Measurements from ENCODE around the gene PRSS50.

DNA sequence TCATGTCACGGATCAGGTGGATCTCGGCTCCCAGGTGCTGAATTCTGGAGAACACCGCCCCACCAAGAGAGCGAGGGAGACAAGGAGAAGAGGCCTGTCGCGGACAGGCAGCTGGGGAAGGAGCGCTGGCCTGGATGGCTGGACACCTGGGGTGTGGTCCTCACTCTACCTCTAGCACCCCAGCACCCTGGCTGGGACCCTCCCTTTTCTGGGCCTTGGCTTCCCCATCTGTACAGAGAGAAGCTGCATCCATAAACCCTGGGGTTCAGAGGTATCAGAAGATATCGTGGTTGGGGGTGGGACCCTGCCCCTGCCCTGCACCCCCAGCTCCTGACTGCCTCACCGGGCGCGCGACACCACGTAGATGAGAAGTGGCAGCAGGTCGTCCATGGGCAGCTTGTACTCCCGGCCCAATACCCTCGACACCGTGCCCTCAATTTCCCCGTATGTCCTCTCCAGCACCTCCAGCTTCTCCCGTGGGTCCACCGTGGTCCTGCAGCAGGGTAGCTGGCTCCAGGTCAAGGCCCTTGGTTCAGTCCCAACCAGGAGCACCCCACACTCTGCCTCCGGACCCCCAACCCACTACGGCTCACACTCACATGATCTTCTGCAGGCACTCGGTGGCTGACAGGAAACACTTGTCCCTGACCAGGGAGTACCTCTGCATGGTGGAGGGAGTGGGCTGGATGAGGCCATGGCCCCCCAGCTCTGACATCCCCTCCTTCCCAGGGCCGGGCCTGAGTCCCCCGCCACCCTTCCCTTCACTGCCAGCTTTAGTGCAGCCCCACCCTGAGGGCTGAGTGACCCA lies 45.9 kb downstream of the PRSS50 start:
- TF ChIP-seq POLR2A (IDR thresholded peaks at IDR 0.05) = no peak
- TF ChIP-seq, protein P1, sequence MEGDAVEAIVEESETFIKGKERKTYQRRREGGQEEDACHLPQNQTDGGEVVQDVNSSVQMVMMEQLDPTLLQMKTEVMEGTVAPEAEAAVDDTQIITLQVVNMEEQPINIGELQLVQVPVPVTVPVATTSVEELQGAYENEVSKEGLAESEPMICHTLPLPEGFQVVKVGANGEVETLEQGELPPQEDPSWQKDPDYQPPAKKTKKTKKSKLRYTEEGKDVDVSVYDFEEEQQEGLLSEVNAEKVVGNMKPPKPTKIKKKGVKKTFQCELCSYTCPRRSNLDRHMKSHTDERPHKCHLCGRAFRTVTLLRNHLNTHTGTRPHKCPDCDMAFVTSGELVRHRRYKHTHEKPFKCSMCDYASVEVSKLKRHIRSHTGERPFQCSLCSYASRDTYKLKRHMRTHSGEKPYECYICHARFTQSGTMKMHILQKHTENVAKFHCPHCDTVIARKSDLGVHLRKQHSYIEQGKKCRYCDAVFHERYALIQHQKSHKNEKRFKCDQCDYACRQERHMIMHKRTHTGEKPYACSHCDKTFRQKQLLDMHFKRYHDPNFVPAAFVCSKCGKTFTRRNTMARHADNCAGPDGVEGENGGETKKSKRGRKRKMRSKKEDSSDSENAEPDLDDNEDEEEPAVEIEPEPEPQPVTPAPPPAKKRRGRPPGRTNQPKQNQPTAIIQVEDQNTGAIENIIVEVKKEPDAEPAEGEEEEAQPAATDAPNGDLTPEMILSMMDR (IDR thresholded peaks at IDR 0.05) = no peak
- TF ChIP-seq POLR2AphosphoS5 (IDR thresholded peaks at IDR 0.05) = no peak

Data from prostate gland (tissue), 2 donors.